GM19035 (cell line): ENCODE measurements around the gene DIS3L2.
"Not testable (repeated sequence)": the region's sequence is repeated elsewhere in the genome, so short reads cannot be mapped to it uniquely, and the experiment has no call there.

Experiments
- ATAC-seq: cut with Tn5 transposase; IDR thresholded peaks from one replicate; pipeline ENCODE4 v1.9.1; 2021; ENCODE audit not compliant: unreplicated experiment

DIS3L2 gene

DNA sequence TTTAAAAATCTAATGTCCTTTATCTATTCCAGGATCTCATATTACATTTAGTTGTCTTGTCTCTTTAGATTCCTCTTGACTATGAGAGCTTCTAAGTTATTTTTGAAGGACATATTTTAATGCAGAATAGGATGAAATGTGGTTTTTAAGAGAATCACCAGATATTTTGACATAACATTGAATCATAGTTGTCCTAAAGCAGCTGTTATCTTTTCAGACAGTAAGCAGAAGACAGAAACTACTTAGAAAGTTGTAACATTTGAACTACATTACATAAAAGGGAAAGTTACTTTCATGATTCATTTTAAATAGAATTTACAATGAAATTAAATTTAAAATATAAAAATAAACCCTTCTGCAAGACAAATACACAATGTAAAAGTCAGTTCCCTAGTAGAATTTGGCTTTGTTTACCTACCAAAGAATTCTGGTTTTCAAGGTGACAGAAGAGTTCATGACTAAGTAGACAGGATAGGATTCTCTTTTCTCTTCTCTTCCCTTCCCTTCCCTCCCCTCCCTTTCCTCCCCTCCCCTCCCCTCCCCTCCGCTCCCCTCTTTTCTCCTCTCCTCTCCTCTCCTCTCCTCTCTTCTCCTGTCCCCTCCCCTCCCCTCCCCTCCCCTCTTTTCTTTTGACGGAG is 186.0 kb downstream of the DIS3L2 start:
- ATAC-seq = no peak

DNA sequence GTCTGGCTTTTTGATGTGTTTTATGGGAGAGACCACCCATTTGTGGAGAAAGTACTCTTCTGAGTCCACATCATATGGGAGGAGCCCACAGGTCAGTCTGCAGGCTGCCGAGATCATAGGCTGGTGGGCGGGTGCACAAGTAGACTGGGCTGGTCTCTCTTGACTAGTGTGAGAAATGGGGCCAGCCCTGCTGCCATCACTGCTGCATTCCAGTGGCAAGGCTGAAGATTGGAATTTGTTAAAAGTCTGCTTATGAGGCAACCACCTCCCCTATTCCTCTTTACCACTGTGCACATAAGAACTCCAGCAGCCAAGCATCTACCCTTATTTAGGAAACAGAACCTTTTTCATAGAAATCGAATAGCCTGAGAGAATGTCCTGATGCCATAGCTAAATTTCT is 200.7 kb downstream of the DIS3L2 start:
- ATAC-seq = no peak

DNA sequence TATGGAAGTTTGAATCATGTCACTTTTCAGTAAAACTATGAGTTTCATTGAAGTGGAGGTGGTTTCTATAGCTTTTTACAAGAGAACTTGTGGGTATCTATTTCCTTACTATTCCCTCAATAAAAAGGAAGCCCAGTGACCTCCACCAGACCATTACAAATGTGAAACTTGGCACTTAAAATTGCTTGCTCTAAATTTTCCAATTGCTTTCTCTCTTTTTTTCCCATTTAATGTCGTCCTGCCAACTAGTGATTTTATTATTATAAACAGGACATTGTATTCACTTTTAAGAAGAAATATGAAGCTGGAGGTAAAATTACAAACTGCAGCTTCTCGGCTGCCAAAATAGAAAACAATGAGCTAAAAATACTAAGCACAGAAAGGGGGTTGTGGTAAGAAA is 208.9 kb downstream of the DIS3L2 start:
- ATAC-seq = no peak

DNA sequence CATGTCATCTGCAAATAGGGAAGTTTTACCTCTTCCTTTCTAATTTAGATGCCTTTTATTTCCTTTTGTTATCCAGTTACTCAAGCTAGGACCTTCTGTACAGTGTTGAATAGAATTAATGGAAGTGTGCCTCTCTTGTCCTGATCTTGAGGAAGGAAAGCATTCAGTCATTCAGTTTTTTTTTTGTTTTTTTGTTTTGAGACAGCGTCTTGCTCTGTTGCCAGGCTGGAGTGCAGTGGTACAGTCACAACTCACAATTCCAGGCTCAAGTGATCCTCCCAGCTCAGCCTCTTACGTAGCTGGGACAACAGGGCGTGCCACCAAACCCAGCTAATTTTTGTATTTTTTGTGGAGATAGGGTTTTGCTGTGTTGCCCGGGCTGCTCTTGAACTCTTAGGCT is 213.1 kb downstream of the DIS3L2 start:
- no peak for ATAC-seq

DNA sequence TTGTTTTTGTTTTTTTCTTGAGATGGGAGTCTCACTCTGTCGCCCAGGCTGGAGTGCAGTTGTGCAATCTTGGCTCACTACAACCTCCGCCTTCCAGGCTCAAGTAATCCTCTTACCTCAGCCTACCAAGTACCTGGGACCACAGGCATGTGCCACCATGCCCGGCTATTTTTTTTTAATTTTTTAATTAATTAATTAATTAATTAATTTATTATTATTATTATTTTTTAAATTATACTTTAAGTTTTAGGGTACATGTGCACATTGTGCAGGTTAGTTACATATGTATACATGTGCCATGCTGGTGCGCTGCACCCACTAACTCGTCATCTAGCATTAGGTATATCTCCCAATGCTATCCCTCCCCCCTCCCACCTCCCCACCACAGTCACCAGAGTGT is 215.1 kb downstream of the DIS3L2 start:
- ATAC-seq = not testable (repeated sequence)

DNA sequence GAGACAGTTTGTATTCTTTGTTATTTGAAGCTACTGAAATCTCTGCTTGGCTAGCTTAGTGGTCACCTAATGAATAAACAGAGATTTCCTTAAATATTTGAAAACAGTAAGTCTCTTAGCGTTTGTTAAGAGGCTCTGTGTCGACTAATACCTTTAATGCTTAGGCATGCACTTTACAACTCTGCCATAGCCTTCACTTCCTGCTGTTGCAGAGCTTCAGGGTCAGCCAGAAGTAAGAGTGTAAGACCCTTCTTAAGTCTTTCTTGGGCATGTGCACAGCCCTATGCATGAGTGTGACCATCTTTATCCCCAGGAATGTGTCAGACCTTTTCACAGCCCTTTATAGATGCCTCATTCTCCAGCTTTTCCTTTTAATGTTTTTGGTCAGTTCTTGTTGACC is 221.8 kb downstream of the DIS3L2 start:
- ATAC-seq = no peak

DNA sequence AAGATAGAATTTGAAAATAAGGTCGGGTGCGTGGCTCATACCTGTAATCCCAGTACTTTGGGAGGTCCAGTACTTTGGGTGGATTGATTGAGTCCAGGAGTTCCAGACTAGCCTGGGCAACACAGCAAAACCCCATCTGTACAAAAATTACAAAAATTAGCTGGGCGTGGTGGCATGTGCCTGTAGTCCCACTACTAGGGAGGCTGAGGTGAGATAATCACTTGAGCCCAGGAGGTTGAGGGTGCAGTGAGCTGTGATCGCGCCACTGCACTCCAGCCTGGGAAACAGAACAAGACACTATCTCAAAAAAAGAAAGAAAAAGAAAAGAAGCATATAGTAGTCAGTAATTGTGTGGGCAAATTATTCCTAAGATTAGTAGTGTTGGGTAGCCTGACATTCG is 222.8 kb downstream of the DIS3L2 start:
- ATAC-seq = no peak

DNA sequence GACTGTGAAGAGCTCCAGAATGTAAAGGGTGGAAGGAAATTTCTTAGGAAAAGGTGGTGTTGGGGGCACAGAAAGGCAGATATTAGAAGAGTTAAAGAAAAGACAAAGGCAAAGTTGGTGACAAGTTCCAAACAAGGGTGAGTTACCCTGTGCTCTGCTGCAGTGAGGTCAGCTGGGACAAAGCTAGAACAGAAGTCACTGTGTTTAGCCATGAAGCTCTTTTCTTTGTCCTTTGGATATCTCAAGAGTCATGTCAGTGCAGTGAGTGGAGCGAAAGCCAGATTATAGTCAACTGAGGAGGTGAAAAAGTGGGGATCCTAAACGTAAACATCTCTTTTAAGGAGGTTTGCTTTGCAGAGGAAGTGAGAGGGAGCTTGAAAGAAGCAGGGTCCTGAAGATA is 229.3 kb downstream of the DIS3L2 start:
- no peak for ATAC-seq

DNA sequence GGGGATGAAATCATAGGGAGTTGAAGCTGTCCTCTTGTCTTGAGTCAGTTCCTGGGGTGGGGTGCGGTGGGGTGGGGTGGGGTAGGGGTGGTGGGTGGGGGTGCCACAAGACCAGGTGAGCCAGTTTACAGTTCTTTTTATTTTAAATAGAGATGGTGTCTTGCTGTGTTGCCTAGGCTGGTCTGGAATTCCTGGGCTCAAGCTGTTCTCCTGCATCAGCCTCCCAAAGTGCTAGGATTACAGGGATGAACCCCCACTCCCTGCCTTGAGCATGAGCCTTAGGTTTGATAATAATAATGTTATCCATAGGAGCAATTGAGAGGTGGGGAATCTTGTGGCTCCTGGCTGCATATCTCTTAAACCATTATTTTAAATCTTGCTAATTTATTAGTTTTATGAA is 234.0 kb downstream of the DIS3L2 start:
- ATAC-seq = no peak

DNA sequence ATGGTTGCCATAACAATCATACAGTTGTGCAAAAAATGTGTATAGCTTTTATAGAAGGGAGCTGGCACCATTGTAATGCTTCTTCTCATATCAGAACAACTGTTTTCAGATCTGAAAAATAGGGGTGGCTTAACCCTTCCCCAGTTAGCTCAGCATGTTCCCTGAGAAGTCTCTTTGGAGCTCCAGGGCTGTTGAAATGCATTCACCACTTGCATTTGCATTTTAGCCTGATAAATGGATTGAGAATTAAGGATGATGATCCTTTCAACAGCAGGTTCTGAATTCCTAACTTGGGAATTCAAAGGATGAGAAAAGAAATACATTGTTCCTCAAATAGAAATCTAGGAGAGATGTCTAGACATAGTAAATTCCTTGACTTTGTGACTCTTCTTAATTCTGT is 235.3 kb downstream of the DIS3L2 start:
- ATAC-seq = no peak

DNA sequence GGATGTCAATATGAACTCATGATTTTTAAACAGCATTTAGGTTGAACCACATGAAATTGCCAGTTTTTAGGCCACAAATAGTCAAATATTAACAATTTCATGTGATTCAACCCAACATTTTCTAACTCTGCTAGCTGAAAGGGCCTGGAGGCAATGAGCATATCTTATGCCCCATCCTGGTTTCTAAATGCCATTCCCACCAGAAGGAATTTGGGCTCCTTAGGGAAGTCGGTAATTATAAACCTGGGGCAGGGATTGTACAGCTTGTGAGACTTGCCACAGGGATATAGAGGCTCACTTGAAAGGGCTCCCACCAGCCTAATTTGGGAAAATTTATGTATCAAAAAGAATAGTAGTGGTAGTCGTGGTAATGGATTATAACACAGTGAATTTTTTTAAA is 238.7 kb downstream of the DIS3L2 start:
- ATAC-seq = no peak

DNA sequence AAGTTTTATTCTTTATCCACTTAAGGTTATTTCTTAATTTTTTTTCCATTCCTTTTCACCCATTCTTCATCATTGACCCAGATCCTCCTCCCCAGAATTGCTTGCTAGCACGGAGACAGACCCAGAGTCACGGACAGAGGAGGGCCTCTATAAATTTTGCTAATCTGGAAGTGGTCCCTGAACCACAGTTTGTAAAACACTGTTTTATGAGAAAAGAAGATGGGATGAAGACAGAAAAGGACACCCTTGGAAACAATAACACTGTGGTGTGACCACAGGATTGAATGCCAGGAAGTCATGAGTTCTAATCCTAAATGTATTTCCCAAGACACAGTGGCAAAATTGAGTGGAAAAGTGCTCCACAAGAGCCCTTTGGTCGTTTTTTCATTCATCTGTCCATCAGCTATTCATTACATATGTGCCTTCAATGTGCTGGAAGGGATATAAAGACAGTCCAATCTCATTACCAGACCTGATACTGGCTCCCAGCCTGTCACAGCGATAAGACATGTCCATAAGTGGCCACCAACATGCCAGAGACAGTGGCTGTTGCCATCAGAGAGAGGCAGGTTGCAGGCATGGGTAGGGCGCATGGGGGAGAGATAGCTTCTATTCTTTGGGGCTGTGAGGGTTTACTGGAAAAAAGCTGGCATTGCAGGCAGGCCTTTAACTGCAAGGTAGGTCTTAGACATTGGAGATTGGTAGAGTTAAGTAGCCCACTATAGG is 241.8 kb downstream of the DIS3L2 start:
- ATAC-seq = no peak

DNA sequence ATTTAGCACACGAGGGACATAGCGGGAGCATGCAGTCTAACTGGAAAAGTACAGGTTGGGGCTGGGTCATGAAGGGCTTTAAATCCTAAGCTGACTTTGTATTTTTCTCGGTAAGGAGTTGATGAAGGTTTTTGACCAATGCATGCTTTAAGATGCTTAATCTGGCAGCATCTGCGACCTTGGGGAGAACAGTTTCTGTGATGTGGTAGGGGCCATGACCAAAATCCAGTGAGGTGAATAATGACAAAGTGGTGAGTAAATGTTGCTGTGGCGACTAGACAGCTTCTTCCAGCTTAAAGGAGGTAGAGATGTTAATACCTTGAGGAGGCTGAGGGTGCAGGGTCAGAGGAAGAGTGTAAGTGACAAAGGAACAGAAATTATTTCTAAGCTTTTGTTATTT is 242.4 kb downstream of the DIS3L2 start:
- no peak for ATAC-seq

DNA sequence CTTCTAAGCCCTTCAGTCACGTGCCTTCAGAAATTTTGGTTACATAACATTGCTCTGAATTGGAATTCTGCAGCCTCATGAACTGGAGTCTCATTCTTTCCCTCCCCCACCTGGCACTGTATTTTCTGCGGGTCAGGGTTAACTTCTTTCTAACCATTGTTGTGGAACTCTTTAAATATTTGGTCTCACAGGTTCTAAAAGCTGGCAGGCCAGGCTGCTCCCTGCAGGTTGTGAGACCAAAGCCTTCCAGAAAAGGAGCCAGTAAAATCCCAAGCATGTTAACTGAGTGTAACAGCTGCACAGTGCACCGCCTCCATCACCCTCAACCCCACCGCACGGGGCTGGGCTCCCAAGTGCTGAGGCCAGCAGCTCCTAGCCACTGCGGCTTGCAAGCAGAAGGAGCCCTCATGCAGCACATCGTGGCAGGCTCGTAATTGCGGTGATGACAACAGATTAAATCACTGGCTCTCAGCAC is 243.0 kb downstream of the DIS3L2 start:
- ATAC-seq = no peak

DNA sequence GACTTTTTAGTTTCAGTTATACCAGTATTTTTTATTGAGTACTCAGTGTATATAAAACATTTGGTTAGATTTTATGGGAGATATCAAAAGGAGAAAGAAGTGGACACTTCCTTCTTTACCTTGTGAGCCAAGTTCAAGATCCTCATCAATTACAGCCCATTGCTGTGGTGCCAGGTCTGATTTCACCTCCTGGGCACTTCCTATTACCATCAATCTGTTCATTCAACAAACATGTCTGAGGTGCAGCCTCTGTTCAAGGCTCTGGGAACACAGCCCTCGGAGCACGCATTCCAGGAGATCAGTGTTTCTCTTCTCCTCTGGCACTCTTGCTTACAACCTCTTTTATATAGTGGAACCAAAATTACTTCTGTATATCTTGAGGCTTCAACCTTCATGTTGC is 245.7 kb downstream of the DIS3L2 start:
- ATAC-seq = no peak

DNA sequence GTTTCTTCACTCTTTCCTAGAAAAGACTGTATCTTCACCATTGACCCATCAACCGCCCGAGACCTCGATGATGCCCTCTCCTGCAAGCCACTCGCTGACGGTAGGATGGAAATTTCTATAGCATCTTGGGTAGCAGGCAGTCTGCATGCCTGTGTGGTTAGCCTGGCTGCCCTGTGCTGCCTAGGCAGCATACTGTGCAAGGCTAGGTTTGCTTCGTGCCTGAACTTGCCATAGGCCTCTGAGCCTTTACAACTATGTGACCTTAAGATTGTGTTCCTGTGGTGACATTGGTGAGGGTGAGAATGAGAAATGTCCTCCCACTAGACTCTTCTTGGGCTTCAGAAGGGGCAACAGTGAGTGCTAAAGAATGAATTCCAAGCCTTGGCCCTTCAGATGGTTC is 248.8 kb downstream of the DIS3L2 start:
- no peak for ATAC-seq

DNA sequence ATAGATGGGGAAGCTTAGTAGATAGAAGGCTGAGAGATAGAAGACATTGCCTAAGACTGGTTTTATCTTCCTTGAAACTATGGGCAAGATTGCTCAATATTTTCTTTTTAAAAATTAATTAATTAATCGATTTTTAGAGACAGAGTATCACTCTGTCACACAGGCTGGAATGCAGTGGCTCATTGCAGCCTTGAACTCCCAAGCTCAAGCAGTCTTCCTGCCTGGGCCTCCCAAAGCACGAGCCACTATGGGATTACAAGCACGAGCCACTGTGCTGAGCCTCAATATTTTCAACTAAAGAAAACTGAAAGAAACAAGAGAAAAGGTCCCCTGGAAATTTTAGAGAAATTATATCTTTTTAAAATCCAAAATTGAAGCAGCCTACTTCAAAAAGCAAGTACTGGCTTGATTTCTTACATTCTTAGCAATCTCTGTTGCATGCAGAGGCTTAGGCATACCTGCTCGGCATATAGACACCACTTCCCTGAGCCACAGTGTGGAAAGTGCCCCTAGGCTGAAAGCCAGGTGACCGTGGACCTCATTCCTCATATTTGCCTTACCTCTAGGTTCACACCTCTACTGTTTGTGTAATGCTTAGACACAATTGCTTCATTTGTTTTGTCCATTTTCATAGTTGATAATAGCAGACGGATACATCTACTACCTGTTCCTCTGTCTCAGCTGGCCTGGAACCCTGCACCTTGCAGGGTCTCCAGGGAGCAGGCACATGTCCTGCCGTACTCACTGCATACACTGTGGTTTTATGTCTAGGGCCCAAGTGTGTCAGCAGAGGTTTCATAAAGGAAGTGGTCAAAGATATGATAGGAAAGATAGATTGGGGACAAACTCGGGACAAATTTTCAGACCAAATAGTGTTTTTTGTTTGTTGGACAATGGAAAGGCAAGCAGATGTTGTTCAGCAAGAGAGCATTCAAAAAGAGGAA is 250.5 kb downstream of the DIS3L2 start:
- ATAC-seq = no peak

DNA sequence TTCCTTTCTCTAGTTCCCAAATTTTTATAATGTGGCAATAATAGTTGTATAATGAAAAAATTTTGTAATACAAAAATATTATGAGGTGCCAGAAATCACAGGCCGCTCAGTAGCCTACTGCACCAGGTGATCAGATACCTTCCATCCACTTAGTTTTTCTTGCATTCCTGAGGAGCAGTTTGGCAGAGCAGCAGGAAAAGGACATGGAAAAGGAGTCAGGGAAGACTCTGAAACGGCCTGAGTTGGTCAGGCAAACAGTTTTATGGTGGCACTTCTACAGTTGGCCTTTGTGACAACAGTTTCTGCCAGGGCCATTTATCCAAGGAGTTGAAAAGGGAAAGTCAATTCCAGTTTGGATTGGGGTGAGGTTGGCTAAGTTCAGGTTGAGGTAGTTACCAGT is 251.7 kb downstream of the DIS3L2 start:
- no peak for ATAC-seq

DNA sequence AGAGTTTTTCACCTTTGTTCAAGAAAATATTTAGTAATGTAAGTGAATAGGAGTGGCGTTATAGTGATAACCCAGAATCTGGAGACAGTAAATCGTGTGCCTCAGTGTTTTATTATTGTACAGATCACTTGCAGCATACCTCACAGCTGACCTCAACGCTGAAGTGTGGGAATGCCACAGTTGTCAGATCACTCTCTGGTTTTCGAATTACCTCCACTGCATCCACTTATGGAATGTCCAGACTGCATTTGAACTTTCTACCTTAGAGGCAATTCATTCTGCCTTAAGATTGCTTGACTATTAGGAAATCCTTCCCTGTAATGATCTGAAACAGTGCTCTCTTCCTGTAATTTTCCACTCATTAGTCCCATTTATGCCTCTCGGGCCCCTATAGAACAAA is 252.5 kb downstream of the DIS3L2 start:
- no peak for ATAC-seq

DNA sequence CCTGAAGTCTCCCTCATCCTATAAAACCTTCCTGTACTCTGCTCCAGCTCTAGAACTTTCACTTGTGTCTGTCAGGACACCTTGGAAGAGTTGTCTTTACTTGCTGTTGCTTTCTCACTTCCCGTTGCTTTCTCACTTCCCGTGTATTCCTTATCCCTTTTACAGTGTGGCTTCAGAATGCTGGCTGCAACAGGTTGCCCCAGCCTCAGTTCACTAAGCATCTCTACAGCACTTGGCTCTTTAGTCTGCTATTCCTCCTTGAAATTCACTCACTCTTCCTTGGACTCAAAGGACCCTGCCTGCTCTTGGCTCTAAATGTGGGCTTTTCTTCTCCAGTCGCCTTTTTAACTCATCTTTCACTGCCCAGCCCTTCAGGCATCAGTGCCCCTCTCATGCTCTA is 254.5 kb downstream of the DIS3L2 start:
- ATAC-seq = no peak

DNA sequence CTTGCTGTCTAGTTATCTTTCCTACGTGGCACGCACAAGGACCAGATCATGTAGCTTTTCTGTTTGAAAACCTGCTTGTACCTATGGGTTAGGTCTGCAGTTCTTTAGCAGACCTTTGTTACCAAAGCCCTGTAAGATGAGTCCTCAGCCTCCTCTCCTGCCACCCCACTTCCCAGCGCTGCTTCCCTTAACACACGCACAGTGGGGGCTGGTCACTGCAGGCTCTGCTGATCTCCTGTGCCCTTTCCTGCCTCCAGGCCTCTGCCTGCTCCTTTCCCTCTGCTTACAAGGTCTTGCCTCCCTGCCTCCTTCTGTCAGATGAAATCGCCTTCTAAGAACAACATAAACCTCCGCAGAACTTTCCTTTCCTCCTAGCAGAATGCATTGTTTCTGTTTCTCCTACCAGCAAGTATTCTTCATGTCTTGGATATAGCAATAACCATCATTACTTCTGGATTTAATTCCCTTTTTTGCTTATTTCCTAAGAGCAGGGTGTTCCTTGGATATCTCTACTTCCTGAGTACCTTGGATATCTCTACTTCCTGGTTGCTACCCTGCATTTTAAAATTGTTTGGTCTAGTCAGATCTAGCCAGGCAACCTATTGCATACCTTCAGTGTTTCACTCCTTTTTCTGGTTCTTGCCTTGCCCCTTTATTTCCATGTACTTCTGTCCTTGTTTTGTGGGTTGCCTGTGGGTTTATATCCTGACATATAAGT is 257.4 kb downstream of the DIS3L2 start:
- no peak for ATAC-seq
